Loucy (cell line): ENCODE data around the gene PLAAT5.

Experiments
- H2AFZ ChIP-seq: fragments of 200-600 bp; sonication (generic); 2 replicates; pipeline ENCODE4 v1.6.0; 2016; ENCODE audit warnings: antibody characterized with exemption, mild to moderate bottlenecking, low read length, moderate library complexity
- H3F3A ChIP-seq: fragments of 200-600 bp; 2 replicates; pipeline ENCODE4 v1.6.0; 2016; ENCODE audit warnings: antibody characterized with exemption, low read depth, mild to moderate bottlenecking
- H3K27me3 ChIP-seq: fragments of 200-600 bp; sonication (generic); 2 replicates; pipeline ENCODE4 v1.6.1; 2014; ENCODE audit warnings: low read length, mild to moderate bottlenecking; ENCODE audit not compliant: insufficient read depth, poor library complexity, severe bottlenecking
- H3K36me3 ChIP-seq: fragments of 200-600 bp; sonication (generic); 2 replicates; pipeline ENCODE4 v1.6.1; 2016; ENCODE audit warnings: low read length; ENCODE audit not compliant: insufficient read depth
- H3K4me1 ChIP-seq: fragments of 200-600 bp; sonication (generic); 2 replicates; pipeline ENCODE4 v1.5.1; 2014; ENCODE audit warnings: low read length, mild to moderate bottlenecking; ENCODE audit not compliant: insufficient read depth, poor library complexity, severe bottlenecking
- H3K4me2 ChIP-seq: fragments of 200-600 bp; sonication (generic); 2 replicates; pipeline ENCODE4 v1.6.0; 2014; ENCODE audit warnings: antibody characterized with exemption, low read length, low read depth, mild to moderate bottlenecking; ENCODE audit not compliant: poor library complexity, severe bottlenecking
- H3K4me3 ChIP-seq: fragments of 200-600 bp; sonication (generic); 2 replicates; pipeline ENCODE4 v1.5.1; 2014; ENCODE audit warnings: low read length, mild to moderate bottlenecking, mixed read lengths; ENCODE audit not compliant: poor library complexity, severe bottlenecking
- H3K79me2 ChIP-seq: fragments of 200-600 bp; sonication (generic); 2 replicates; pipeline ENCODE4 v1.6.1; 2014; ENCODE audit warnings: low read length; ENCODE audit not compliant: insufficient read depth
- H3K9ac ChIP-seq: fragments of 200-600 bp; sonication (generic); 2 replicates; pipeline ENCODE4 v1.6.0; 2014; ENCODE audit warnings: mild to moderate bottlenecking, low read depth, low read length, moderate library complexity; ENCODE audit not compliant: poor library complexity, severe bottlenecking
- H3K9me2 ChIP-seq: fragments of 200-600 bp; sonication (generic); replicated peaks from 2 replicates; pipeline ENCODE4 v1.6.1; 2016; ENCODE audit warnings: low read depth, low read length, mixed read lengths
- H3K9me3 ChIP-seq: fragments of 200-600 bp; sonication (generic); 2 replicates; pipeline ENCODE4 v1.6.1; 2014; ENCODE audit warnings: mild to moderate bottlenecking, antibody characterized with exemption, low read length, low read depth; ENCODE audit not compliant: insufficient read depth
- H4K20me1 ChIP-seq: fragments of 200-600 bp; sonication (generic); 2 replicates; pipeline ENCODE4 v1.6.0; 2014; ENCODE audit warnings: antibody characterized with exemption, low read length, mild to moderate bottlenecking; ENCODE audit not compliant: insufficient read depth, poor library complexity, severe bottlenecking
- EZH2phosphoT487 ChIP-seq: fragments of 200-600 bp; IDR thresholded peaks from 2 replicates; pipeline ENCODE4 v1.6.1; 2018; ENCODE audit warnings: antibody characterized with exemption, mild to moderate bottlenecking, moderate library complexity, borderline replicate concordance
- TF ChIP-seq, protein P1 (sequence below): fragments of 200-600 bp; sonication (generic); conservative IDR thresholded peaks from 2 replicates; pipeline ENCODE4 v1.5.1; 2014; ENCODE audit warnings: mild to moderate bottlenecking, antibody characterized with exemption, low read length

The PLAAT5 gene

DNA sequence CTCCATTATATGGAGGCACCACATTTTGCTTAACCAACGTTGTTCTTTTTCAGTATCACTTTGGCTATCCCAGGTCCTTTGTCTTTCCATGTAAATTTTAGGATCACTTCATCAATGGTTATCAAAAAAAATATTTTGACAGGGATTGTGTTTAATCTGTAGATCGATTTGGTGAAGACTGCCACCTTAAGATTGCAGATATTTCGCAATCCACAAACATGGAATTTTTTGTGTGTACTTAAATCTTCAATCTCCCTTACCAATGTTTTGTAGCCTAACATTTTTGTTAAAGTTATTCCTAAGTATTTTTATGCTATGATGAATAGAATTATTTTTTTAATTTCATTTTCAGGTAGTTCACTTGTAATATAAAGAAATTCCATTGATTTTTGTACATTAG is 18.6 kb downstream of the PLAAT5 start:
- Histone ChIP-seq H3K4me3 (no peak overlapping the region), H3F3A (no peaks in the 10 kb centered on the region), H3K4me2 (no peak overlapping the region), H3K9me2 (no peaks in the 10 kb centered on the region), H2AFZ (no peak overlapping the region), H3K36me3 (no peaks in the 10 kb centered on the region), H3K9ac (no peak overlapping the region), H3K9me3 (no peaks in the 10 kb centered on the region), H4K20me1 (no peaks in the 10 kb centered on the region), H3K4me1 (no peaks in the 10 kb centered on the region), H3K79me2 (no peaks in the 10 kb centered on the region), H3K27me3 (peaks cover 4% of the 10 kb centered on the region)
- no peak for TF ChIP-seq EZH2phosphoT487
- TF ChIP-seq, protein P1, sequence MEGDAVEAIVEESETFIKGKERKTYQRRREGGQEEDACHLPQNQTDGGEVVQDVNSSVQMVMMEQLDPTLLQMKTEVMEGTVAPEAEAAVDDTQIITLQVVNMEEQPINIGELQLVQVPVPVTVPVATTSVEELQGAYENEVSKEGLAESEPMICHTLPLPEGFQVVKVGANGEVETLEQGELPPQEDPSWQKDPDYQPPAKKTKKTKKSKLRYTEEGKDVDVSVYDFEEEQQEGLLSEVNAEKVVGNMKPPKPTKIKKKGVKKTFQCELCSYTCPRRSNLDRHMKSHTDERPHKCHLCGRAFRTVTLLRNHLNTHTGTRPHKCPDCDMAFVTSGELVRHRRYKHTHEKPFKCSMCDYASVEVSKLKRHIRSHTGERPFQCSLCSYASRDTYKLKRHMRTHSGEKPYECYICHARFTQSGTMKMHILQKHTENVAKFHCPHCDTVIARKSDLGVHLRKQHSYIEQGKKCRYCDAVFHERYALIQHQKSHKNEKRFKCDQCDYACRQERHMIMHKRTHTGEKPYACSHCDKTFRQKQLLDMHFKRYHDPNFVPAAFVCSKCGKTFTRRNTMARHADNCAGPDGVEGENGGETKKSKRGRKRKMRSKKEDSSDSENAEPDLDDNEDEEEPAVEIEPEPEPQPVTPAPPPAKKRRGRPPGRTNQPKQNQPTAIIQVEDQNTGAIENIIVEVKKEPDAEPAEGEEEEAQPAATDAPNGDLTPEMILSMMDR = no peak

DNA sequence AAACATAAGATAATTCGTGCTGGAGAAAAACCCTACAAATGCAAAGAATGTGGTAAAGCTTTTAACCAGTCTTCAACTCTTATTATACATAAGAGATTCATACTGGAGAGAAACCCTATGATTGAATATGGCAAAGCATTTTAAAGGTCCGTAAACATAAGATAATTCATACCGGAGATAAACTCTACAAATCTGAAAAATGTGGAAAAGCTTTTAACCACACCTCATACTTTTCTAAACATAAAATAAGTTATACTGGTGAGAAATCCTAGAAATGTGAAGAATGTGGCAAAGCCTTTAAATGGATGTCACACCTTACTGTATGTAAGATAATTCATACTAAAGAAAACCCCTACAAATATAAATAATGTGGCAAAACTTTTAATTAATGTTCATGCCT is 20.7 kb downstream of the PLAAT5 start:
- no peaks in the 10 kb centered on the region for H3K9me3 ChIP-seq
- no peaks in the 10 kb centered on the region for H3K36me3 ChIP-seq
- H3K9me2 ChIP-seq = no peaks in the 10 kb centered on the region
- H4K20me1 ChIP-seq = no peaks in the 10 kb centered on the region
- H3K4me2 ChIP-seq = no peak overlapping the region
- no peak overlapping the region for H3K9ac ChIP-seq
- no peaks in the 10 kb centered on the region for H3K4me1 ChIP-seq
- H3K79me2 ChIP-seq = no peaks in the 10 kb centered on the region
- H3F3A ChIP-seq = no peaks in the 10 kb centered on the region
- H2AFZ ChIP-seq = no peak overlapping the region
- TF ChIP-seq, protein P1 = no peak
- no peak for TF ChIP-seq EZH2phosphoT487
- no peak overlapping the region for H3K4me3 ChIP-seq
- H3K27me3 ChIP-seq = peaks cover 4% of the 10 kb centered on the region

DNA sequence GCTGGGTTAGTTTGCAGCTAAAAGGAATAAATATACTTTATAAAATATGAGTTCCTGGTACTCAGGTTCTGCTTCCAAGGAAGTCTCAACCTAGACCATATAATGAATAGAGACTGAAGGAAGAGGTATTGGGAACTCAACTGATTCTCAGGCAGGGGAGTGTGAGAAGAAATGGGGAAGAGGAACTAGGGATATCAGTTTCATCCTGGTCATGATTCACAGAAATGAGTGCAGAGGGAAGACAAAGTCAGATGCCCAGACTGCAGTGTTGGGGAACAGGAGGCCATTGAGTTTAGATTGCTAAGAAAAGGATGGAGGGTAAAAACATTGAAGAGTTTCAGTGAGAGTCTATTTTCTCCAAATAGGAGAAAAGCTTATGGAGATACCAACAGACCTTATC is 28.8 kb downstream of the PLAAT5 start:
- Histone ChIP-seq H3K27me3 (peaks cover 9% of the 10 kb centered on the region), H3K4me2 (no peak overlapping the region), H3K9me3 (no peaks in the 10 kb centered on the region), H3K4me1 (no peaks in the 10 kb centered on the region), H3K9me2 (no peaks in the 10 kb centered on the region), H2AFZ (no peak overlapping the region), H3F3A (no peaks in the 10 kb centered on the region), H4K20me1 (no peaks in the 10 kb centered on the region), H3K9ac (no peak overlapping the region), H3K79me2 (no peaks in the 10 kb centered on the region), H3K4me3 (no peak overlapping the region), H3K36me3 (no peaks in the 10 kb centered on the region)
- no peak for TF ChIP-seq EZH2phosphoT487
- TF ChIP-seq, protein P1 = no peak
